HCT116 (cell line): ENCODE data around the gene HTR3E.

ENCODE experiments used
- EGR1 ChIP-seq: IDR thresholded peaks from 2 replicates; pipeline ENCODE4 v1.6.1; 2012; ENCODE audit warnings: low read depth
- EZH2 ChIP-seq: fragments of 200-600 bp; sonication (generic); IDR thresholded peaks from 2 replicates; pipeline ENCODE4 v1.6.1; 2017; ENCODE audit warnings: antibody characterized with exemption, mixed run types
- POLR2A ChIP-seq: IDR thresholded peaks from 2 replicates; pipeline ENCODE4 v1.7.0; 2011; ENCODE audit warnings: borderline replicate concordance; ENCODE audit not compliant: insufficient read depth, insufficient read length; ENCODE audit errors: extremely low read depth
- POLR2AphosphoS5 ChIP-seq: IDR thresholded peaks from 2 replicates; pipeline ENCODE4 v1.6.1; 2011; ENCODE audit warnings: mild to moderate bottlenecking, low read depth, low read length, moderate library complexity
- SRF ChIP-seq: IDR thresholded peaks from 2 replicates; pipeline ENCODE4 v1.6.1; 2012; ENCODE audit warnings: low read depth
- ZBTB33 ChIP-seq: IDR thresholded peaks from 2 replicates; pipeline ENCODE4 v1.6.1; 2011; ENCODE audit warnings: mild to moderate bottlenecking, low read length, moderate library complexity; ENCODE audit not compliant: insufficient replicate concordance; ENCODE audit errors: extremely low read depth
- TF ChIP-seq, protein P1 (sequence below), 3 experiments: fragments of 200-600 bp in 1 of 3; sonication (generic) in 1 of 3; IDR thresholded peaks in 2 of 3; conservative IDR thresholded peaks in 1 of 3; 2 replicates each; pipeline ENCODE4 v1.5.1; 2012 to 2017; ENCODE audit warnings: low read depth in 2 of 3, low read length in 2 of 3, antibody characterized with exemption in 1 of 3, borderline replicate concordance in 1 of 3, control low read depth in 1 of 3, mild to moderate bottlenecking in 1 of 3, mixed read lengths in 1 of 3, mixed run types in 1 of 3, moderate library complexity in 1 of 3; ENCODE audit not compliant: insufficient read depth in 1 of 3
- TF ChIP-seq, protein P2 (sequence below): IDR thresholded peaks from 2 replicates; pipeline ENCODE4 v1.6.1; 2012; ENCODE audit warnings: low read depth

GRCh38 chr3:184050217-184050847 is 46.5 kb upstream of the HTR3E start:
- TF ChIP-seq POLR2A: no peak
- no peak for TF ChIP-seq EGR1
- no peak for TF ChIP-seq SRF
- TF ChIP-seq, protein P1, sequence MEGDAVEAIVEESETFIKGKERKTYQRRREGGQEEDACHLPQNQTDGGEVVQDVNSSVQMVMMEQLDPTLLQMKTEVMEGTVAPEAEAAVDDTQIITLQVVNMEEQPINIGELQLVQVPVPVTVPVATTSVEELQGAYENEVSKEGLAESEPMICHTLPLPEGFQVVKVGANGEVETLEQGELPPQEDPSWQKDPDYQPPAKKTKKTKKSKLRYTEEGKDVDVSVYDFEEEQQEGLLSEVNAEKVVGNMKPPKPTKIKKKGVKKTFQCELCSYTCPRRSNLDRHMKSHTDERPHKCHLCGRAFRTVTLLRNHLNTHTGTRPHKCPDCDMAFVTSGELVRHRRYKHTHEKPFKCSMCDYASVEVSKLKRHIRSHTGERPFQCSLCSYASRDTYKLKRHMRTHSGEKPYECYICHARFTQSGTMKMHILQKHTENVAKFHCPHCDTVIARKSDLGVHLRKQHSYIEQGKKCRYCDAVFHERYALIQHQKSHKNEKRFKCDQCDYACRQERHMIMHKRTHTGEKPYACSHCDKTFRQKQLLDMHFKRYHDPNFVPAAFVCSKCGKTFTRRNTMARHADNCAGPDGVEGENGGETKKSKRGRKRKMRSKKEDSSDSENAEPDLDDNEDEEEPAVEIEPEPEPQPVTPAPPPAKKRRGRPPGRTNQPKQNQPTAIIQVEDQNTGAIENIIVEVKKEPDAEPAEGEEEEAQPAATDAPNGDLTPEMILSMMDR (IDR thresholded peaks at IDR 0.05 in 2 of 3, conservative IDR thresholded peaks at IDR 0.05 in 1 of 3; ENCODE audit: borderline replicate concordance in 1 of 3, insufficient read depth in 1 of 3, low read depth in 2 of 3, low read length in 2 of 3): no peak
- TF ChIP-seq EZH2: no peak
- TF ChIP-seq, protein P2, sequence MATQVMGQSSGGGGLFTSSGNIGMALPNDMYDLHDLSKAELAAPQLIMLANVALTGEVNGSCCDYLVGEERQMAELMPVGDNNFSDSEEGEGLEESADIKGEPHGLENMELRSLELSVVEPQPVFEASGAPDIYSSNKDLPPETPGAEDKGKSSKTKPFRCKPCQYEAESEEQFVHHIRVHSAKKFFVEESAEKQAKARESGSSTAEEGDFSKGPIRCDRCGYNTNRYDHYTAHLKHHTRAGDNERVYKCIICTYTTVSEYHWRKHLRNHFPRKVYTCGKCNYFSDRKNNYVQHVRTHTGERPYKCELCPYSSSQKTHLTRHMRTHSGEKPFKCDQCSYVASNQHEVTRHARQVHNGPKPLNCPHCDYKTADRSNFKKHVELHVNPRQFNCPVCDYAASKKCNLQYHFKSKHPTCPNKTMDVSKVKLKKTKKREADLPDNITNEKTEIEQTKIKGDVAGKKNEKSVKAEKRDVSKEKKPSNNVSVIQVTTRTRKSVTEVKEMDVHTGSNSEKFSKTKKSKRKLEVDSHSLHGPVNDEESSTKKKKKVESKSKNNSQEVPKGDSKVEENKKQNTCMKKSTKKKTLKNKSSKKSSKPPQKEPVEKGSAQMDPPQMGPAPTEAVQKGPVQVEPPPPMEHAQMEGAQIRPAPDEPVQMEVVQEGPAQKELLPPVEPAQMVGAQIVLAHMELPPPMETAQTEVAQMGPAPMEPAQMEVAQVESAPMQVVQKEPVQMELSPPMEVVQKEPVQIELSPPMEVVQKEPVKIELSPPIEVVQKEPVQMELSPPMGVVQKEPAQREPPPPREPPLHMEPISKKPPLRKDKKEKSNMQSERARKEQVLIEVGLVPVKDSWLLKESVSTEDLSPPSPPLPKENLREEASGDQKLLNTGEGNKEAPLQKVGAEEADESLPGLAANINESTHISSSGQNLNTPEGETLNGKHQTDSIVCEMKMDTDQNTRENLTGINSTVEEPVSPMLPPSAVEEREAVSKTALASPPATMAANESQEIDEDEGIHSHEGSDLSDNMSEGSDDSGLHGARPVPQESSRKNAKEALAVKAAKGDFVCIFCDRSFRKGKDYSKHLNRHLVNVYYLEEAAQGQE: no peak
- TF ChIP-seq ZBTB33: no peak
- TF ChIP-seq POLR2AphosphoS5: no peak
